Measurements from ENCODE around the gene PIEZO2.

DNA sequence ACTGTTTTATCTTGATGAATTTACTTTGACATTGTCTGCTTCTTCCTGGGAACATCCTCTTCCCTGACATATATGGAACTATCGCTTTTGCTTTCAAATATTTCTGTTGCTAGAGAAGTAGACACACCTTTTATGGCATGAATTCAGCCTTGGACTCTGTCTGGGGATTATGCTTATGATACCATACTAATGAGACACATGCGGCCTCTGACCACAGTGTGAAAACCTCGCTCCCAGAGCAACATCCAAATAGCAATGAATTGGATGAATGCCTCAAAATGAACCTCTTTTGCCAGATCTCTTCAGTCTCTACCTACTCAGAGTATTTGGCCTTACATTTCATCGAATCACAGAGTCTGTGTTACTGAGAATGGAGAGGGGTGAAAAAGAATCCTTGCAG lies 70.9 kb downstream of the PIEZO2 start:
- TF ChIP-seq, protein P1, sequence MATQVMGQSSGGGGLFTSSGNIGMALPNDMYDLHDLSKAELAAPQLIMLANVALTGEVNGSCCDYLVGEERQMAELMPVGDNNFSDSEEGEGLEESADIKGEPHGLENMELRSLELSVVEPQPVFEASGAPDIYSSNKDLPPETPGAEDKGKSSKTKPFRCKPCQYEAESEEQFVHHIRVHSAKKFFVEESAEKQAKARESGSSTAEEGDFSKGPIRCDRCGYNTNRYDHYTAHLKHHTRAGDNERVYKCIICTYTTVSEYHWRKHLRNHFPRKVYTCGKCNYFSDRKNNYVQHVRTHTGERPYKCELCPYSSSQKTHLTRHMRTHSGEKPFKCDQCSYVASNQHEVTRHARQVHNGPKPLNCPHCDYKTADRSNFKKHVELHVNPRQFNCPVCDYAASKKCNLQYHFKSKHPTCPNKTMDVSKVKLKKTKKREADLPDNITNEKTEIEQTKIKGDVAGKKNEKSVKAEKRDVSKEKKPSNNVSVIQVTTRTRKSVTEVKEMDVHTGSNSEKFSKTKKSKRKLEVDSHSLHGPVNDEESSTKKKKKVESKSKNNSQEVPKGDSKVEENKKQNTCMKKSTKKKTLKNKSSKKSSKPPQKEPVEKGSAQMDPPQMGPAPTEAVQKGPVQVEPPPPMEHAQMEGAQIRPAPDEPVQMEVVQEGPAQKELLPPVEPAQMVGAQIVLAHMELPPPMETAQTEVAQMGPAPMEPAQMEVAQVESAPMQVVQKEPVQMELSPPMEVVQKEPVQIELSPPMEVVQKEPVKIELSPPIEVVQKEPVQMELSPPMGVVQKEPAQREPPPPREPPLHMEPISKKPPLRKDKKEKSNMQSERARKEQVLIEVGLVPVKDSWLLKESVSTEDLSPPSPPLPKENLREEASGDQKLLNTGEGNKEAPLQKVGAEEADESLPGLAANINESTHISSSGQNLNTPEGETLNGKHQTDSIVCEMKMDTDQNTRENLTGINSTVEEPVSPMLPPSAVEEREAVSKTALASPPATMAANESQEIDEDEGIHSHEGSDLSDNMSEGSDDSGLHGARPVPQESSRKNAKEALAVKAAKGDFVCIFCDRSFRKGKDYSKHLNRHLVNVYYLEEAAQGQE (IDR thresholded peaks at IDR 0.05; ENCODE audit: insufficient read depth in 1 of 2, low read depth in 2 of 2, low read length in 1 of 2): no peak
- TF ChIP-seq, protein P2, sequence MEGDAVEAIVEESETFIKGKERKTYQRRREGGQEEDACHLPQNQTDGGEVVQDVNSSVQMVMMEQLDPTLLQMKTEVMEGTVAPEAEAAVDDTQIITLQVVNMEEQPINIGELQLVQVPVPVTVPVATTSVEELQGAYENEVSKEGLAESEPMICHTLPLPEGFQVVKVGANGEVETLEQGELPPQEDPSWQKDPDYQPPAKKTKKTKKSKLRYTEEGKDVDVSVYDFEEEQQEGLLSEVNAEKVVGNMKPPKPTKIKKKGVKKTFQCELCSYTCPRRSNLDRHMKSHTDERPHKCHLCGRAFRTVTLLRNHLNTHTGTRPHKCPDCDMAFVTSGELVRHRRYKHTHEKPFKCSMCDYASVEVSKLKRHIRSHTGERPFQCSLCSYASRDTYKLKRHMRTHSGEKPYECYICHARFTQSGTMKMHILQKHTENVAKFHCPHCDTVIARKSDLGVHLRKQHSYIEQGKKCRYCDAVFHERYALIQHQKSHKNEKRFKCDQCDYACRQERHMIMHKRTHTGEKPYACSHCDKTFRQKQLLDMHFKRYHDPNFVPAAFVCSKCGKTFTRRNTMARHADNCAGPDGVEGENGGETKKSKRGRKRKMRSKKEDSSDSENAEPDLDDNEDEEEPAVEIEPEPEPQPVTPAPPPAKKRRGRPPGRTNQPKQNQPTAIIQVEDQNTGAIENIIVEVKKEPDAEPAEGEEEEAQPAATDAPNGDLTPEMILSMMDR (IDR thresholded peaks at IDR 0.05): no peak
- TF ChIP-seq POLR2AphosphoS5 (IDR thresholded peaks at IDR 0.05; ENCODE audit: low read depth, low read length) (no peak), TCF7L2 (IDR thresholded peaks at IDR 0.05; ENCODE audit: low read depth, low read length) (no peak)

Measured in Panc1 (cell line).